ENCODE results near the gene DTX1.

DNA sequence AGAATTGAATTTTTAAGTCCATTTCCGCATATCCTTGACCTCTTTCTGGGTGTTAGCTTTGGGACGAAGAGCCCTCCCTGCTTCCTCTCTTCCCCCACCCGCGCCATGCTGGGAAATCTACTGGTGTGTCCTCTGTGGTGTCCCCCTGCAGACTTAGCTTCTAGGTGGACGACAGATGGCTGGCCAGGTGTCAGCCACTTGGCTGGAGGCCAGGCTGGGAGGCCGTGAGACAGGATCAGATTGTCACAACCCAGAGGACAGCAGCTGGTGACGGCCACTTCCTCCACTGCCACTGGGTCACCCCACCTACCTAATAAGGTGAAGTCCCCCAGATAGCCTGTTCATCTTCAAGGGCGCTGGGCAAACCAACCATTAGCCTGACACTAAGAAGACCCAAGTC is 13.3 kb upstream of the DTX1 start:
- TF ChIP-seq, protein P1, sequence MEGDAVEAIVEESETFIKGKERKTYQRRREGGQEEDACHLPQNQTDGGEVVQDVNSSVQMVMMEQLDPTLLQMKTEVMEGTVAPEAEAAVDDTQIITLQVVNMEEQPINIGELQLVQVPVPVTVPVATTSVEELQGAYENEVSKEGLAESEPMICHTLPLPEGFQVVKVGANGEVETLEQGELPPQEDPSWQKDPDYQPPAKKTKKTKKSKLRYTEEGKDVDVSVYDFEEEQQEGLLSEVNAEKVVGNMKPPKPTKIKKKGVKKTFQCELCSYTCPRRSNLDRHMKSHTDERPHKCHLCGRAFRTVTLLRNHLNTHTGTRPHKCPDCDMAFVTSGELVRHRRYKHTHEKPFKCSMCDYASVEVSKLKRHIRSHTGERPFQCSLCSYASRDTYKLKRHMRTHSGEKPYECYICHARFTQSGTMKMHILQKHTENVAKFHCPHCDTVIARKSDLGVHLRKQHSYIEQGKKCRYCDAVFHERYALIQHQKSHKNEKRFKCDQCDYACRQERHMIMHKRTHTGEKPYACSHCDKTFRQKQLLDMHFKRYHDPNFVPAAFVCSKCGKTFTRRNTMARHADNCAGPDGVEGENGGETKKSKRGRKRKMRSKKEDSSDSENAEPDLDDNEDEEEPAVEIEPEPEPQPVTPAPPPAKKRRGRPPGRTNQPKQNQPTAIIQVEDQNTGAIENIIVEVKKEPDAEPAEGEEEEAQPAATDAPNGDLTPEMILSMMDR (IDR thresholded peaks at IDR 0.05; ENCODE audit: low read depth, low read length, poor library complexity, severe bottlenecking): no peak
- no peak for TF ChIP-seq EZH2phosphoT487 (IDR thresholded peaks at IDR 0.05; ENCODE audit: borderline replicate concordance, low read length)
